ENCODE data around the gene GNB1L. TPM values are rescaled to one million over a fixed set of nuclear protein-coding genes. Genes with fewer than 3 reads are reported as not detected.

GNB1L gene
- total and polyA plus RNA-seq, 9 of the 15 experiments (the other 6 are each of a cell fraction or from before 2014, with no cell fraction given), result 0.56 to 50.5 (median 10.2) TPM

GRCh38 chr22:19759427-19760057 is 95.1 kb downstream of the GNB1L start (continued):
- TF ChIP-seq KLF1 (tag; IDR thresholded peaks at IDR 0.05), result peak; percentile 53; the same call in 1 of the 2 replicates
- TF ChIP-seq MCM2 (IDR thresholded peaks at IDR 0.05; ENCODE audit: low read depth), result no peak
- 0 out of 2 replicates have a peak, but pooled peaks have one; percentile 19 for TF ChIP-seq ETV1 (tag; conservative IDR thresholded peaks at IDR 0.05; ENCODE audit: low read depth)
- TF ChIP-seq EGR1 (conservative IDR thresholded peaks at IDR 0.05), result peak; percentile 50
- 0 out of 2 replicates have a peak, but pooled peaks have one; percentile 43 for TF ChIP-seq NR2F6 (CRISPR knock-in tag; IDR thresholded peaks at IDR 0.05)
- TF ChIP-seq KAT8 (IDR thresholded peaks at IDR 0.05; ENCODE audit: low read depth), result no peak
- 0 out of 2 replicates have a peak, but pooled peaks have one; percentile 26 for TF ChIP-seq MTA3 (IDR thresholded peaks at IDR 0.05; ENCODE audit: borderline replicate concordance)
- TF ChIP-seq SMC3 (conservative IDR thresholded peaks at IDR 0.05; ENCODE audit: insufficient read depth, low read depth, low read length), result no peak
- 0 out of 2 replicates have a peak, but pooled peaks have one; percentile 46 for TF ChIP-seq RHOXF2B (CRISPR knock-in tag; conservative IDR thresholded peaks at IDR 0.05)
- peak; percentile 53; the same call in 1 of the 2 replicates for TF ChIP-seq RB1 (IDR thresholded peaks at IDR 0.05; ENCODE audit: low read depth)
- no peak for TF ChIP-seq ID3 (CRISPR knock-in tag; IDR thresholded peaks at IDR 0.05)
- TF ChIP-seq ID3 (tag; IDR thresholded peaks at IDR 0.05), result 0 out of 2 replicates have a peak, but pooled peaks have one; percentile 67
- 0 out of 2 replicates have a peak, but pooled peaks have one; percentile 14 for TF ChIP-seq ZKSCAN1 (IDR thresholded peaks at IDR 0.05; ENCODE audit: low read depth, low read length)
- 0 out of 2 replicates have a peak, but pooled peaks have one; percentile 45 for TF ChIP-seq GTF2F1 (IDR thresholded peaks at IDR 0.05; ENCODE audit: low read depth, low read length)
- peak; percentile 69; the same call in 1 of the 2 replicates for TF ChIP-seq GABPB2 (CRISPR knock-in tag; conservative IDR thresholded peaks at IDR 0.05)
- no peak for TF ChIP-seq PCBP2 (IDR thresholded peaks at IDR 0.05; ENCODE audit: low read depth, low read length, poor library complexity, severe bottlenecking)
- TF ChIP-seq ZNF780A (CRISPR knock-in tag; IDR thresholded peaks at IDR 0.05), result no peak
- peak; percentile 46; the same call in 1 of the 2 replicates for TF ChIP-seq RBM14 (IDR thresholded peaks at IDR 0.05; ENCODE audit: borderline replicate concordance, insufficient read depth, low read depth, low read length)
- TF ChIP-seq ARID3B (CRISPR knock-in tag; IDR thresholded peaks at IDR 0.05; ENCODE audit: borderline replicate concordance), result 0 out of 2 replicates have a peak, but pooled peaks have one; percentile 66
- peak in 1 of 2 experiments; percentile 12 for TF ChIP-seq E2F6 (IDR thresholded peaks at IDR 0.05; ENCODE audit: borderline replicate concordance in 1 of 2, extremely low read depth in 1 of 2, insufficient read depth in 1 of 2, insufficient read length in 1 of 2, low read depth in 1 of 2, low read length in 1 of 2, poor library complexity in 1 of 2, severe bottlenecking in 1 of 2)
- TF ChIP-seq ZSCAN29 (IDR thresholded peaks at IDR 0.05), result peak; percentile 91
- no peak for TF ChIP-seq CBFA2T2 (conservative IDR thresholded peaks at IDR 0.05)
- no peak for TF ChIP-seq WHSC1 (IDR thresholded peaks at IDR 0.05; ENCODE audit: low read length)
- TF ChIP-seq PPARD (CRISPR knock-in tag; IDR thresholded peaks at IDR 0.05), result no peak
- no peak for TF ChIP-seq CREB3 (tag; conservative IDR thresholded peaks at IDR 0.05; ENCODE audit: low read depth)
- peak; percentile 2; the same call in 1 of the 2 replicates for TF ChIP-seq MCM3 (IDR thresholded peaks at IDR 0.05)
